ENCODE results near the gene CSMD2.

CSMD2 gene

DNA sequence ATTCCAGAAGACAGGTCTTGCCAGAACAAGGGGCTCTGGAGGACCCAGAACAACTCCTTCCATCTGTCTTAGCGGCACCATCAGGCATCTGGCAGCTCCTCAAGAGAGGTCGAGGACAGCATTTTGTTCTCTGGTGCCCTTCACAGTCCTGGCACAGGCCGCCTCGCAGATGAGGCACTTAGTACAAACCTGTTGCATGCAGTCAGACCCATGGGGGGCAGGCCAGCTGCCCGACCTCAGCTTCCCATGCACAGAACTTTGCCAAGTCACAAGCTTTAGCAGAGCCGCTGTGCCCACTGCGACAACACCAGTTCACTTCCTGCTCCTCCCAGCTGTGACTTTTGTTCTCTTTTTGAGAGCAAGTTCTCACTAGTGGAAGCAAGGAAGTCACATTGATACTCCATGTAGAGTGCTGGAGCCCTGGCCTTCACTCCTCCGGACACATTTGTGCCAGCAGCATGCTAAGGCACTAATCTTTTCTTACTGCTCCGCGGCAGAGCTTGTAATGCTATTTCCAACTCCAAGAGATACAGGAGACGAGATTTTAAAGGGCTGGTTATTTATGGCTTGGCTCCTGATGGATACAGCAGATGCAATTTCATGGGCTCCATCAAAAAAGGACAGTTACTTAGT lies 256.6 kb downstream of the CSMD2 start:
- no peak for DNase-seq (ENCODE audit: insufficient read length, low spot score)
- no peak for FAIRE-seq
- TF ChIP-seq, protein P1, sequence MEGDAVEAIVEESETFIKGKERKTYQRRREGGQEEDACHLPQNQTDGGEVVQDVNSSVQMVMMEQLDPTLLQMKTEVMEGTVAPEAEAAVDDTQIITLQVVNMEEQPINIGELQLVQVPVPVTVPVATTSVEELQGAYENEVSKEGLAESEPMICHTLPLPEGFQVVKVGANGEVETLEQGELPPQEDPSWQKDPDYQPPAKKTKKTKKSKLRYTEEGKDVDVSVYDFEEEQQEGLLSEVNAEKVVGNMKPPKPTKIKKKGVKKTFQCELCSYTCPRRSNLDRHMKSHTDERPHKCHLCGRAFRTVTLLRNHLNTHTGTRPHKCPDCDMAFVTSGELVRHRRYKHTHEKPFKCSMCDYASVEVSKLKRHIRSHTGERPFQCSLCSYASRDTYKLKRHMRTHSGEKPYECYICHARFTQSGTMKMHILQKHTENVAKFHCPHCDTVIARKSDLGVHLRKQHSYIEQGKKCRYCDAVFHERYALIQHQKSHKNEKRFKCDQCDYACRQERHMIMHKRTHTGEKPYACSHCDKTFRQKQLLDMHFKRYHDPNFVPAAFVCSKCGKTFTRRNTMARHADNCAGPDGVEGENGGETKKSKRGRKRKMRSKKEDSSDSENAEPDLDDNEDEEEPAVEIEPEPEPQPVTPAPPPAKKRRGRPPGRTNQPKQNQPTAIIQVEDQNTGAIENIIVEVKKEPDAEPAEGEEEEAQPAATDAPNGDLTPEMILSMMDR (IDR thresholded peaks at IDR 0.05; ENCODE audit: insufficient read depth, missing control alignments) = no peak

DNA sequence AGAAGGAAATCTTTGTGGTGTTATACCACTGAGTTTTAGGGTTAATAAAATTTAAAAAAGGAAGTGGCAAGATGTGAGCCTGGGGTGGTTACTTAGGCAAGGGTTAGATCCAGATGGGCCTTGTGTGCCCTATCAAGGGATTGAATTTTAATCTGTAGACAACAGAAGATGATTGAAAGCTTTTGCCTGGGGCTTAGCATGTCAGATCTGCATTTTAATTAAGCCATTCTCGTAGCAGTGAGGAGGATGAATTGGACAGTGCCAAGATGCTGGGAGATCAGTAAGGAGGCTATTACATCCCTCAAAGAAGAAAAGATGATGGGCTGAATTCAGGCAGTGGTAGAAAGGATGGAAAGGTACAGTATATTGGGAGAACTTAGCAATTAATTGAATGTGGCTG lies 258.9 kb downstream of the CSMD2 start:
- DNase-seq (ENCODE audit: insufficient read length, low spot score) (no peak), FAIRE-seq (no peak)
- TF ChIP-seq, protein P1 (IDR thresholded peaks at IDR 0.05; ENCODE audit: insufficient read depth, missing control alignments) = no peak

DNA sequence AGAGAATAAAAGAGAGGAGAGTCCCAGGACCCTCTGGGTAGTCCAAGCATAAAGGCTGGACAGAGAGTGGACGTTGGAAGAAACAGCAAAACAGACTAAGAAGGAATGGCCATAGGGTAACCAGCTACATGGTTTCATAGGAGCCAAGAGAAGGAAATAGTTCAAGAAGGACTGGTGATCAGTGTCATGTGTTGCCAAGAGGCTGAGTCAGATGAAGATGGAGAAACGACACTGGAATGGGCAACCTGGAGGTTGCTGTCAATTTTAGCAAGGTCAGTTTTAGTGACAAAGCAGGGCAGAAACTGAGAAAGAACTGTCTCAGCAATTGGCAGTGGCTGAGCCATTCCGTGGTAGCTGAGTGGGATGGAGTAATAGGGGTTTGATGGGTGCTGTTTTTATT lies 259.8 kb downstream of the CSMD2 start:
- no peak for FAIRE-seq
- TF ChIP-seq, protein P1 (IDR thresholded peaks at IDR 0.05; ENCODE audit: insufficient read depth, missing control alignments) = no peak
- DNase-seq (ENCODE audit: insufficient read length, low spot score) = no peak

DNA sequence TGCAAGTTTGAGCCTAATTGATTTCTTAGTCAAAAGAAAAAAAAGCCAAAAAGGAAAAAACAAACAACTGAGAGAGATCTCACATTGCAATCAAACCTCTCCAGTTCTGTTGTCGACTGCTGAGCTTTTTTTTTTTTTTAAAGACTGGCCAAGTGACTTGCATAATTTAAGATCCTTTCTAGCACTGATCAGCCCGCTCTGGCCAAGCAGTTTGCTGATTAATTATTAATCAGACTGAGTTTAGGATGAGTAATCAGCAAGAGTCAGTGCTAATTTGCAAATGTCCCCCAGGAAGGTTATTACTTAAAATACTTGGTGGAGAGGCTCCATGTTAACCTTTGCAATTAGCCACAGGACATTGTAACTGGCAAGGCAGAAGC lies 261.8 kb downstream of the CSMD2 start:
- TF ChIP-seq, protein P1 (IDR thresholded peaks at IDR 0.05; ENCODE audit: insufficient read depth, missing control alignments) = no peak
- no peak for DNase-seq (ENCODE audit: insufficient read length, low spot score)

DNA sequence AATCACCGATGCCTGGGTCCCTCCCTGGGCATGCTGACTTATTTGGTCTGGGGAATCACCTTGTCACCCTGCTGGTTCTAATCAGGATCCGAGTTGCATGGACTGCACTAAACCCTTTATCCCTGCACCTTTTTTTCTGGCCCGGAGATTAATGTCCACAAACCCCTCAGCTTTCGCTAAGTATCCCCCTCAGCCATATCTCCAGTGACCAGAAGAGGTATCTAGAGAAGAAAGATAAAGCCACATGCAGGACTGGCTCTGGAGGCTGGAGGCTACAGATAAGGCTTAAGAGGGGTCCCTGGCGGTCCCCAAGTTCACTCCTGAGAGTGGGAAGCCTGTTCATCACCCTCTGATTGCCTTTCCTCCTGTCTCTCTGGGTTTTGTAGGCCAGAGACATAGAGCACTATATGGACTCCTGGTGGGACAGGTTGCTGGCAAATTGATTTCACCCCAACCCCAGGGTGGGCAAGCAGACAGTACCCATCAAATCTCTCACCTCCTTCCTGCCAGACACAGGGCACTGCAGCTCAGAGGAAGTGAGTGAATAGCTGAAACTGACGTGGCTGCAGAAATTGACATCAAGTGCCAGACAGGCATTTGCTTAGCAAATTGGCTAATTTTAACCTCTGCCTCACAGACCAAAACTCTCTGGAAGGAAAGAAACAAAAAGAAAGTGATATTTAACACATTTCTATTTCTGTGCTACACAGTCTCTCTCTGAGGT lies 262.4 kb downstream of the CSMD2 start:
- FAIRE-seq (no peak), DNase-seq (ENCODE audit: insufficient read length, low spot score) (no peak)
- TF ChIP-seq, protein P1 (IDR thresholded peaks at IDR 0.05; ENCODE audit: insufficient read depth, missing control alignments) = no peak

More for the DNA sequence above, 261.8 kb downstream of the CSMD2 start:
- FAIRE-seq = no peak

DNA sequence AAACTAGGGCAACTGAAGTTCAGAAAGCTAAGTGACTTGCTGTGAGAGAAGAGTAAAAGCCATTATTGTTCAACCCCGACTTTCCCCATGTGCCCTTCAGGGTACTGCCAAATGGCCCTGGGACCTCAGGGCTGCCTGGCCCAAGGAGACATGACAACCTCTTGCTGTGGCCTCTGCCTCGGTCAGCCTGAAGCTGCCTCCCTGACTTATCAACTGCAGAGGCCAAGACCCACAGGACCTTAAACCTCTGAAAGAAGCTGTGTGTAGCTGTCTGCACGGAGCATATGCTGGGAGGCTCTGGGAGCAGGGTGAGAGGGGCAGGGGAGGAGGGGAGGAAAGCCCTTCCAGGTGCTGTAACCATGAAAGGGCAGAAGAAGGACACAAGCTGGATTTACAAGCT lies 265.3 kb downstream of the CSMD2 start:
- no peak for DNase-seq (ENCODE audit: insufficient read length, low spot score)
- FAIRE-seq = no peak
- TF ChIP-seq, protein P1 (IDR thresholded peaks at IDR 0.05; ENCODE audit: insufficient read depth, missing control alignments) = no peak

DNA sequence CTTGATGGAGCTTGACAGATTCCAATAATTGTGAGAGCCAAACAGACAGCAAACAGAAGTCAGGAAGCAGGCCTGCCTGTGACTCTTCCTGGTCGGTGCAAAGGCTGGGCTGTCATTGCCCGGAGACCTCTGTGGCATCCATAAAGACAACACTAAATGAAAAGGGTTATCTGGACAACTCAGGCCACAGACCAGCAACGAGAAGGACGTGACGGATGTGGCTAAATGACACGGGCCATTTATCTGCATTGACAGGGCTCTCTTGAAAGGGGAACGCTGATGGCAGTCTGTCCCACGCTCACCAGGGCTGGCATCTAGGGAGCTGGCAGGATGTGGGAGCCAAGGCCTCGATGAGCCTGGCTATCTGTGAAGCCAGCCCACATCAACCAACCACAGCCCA lies 266.1 kb downstream of the CSMD2 start:
- TF ChIP-seq, protein P1 (IDR thresholded peaks at IDR 0.05; ENCODE audit: insufficient read depth, missing control alignments) = no peak
- FAIRE-seq (no peak), DNase-seq (ENCODE audit: insufficient read length, low spot score) (no peak)
